HepG2 (cell line): ENCODE measurements around the gene PTMA. TPM values are rescaled to one million over a fixed set of nuclear protein-coding genes. Genes with fewer than 3 reads are reported as not detected.

Experiments used
- AGO1 ChIP-seq: fragments of 200-400 bp; formaldehyde crosslinking; IDR thresholded peaks from 2 replicates; pipeline ENCODE4 v1.6.1; 2017; ENCODE audit warnings: mild to moderate bottlenecking, low read depth, low read length, moderate library complexity; ENCODE audit not compliant: poor library complexity, severe bottlenecking
- AGO2 ChIP-seq: fragments of 200-400 bp; formaldehyde crosslinking; optimal IDR thresholded peaks from 2 replicates; pipeline ENCODE3; 2017; ENCODE audit warnings: mild to moderate bottlenecking, low read depth, low read length, moderate library complexity
- BORCS8-MEF2B ChIP-seq: sonication (generic); formaldehyde crosslinking; IDR thresholded peaks from 2 replicates; pipeline ENCODE4 v1.8.0; 2022; ENCODE audit warnings: mild to moderate bottlenecking, missing genetic modification reagents
- BRD4 ChIP-seq: sonication (generic); formaldehyde crosslinking; IDR thresholded peaks from 2 replicates; pipeline ENCODE4 v1.4.0; 2020; ENCODE audit warnings: missing genetic modification reagents
- CBFB ChIP-seq: sonication (generic); formaldehyde crosslinking; IDR thresholded peaks from 2 replicates; pipeline ENCODE4 v1.4.0; 2020; ENCODE audit warnings: missing genetic modification reagents
- CHCHD3 ChIP-seq: sonication (generic); formaldehyde crosslinking; IDR thresholded peaks from 2 replicates; pipeline ENCODE4 v1.8.0; 2022; ENCODE audit warnings: mild to moderate bottlenecking, missing genetic modification reagents, moderate library complexity
- EEA1 ChIP-seq: sonication (generic); formaldehyde crosslinking; IDR thresholded peaks from 2 replicates; pipeline ENCODE4 v1.5.1; 2020; ENCODE audit warnings: mild to moderate bottlenecking, missing genetic modification reagents, borderline replicate concordance
- EHMT2 ChIP-seq: fragments of 200-600 bp; sonication (generic); IDR thresholded peaks from 2 replicates; pipeline ENCODE4 v1.7.0; 2017; ENCODE audit warnings: antibody characterized with exemption, low read depth, low read length, borderline replicate concordance
- HES4 ChIP-seq: sonication (generic); formaldehyde crosslinking; IDR thresholded peaks from 2 replicates; pipeline ENCODE4 v1.9.0; 2021; ENCODE audit warnings: mild to moderate bottlenecking, missing genetic modification reagents, borderline replicate concordance
- HIVEP1 ChIP-seq: sonication (generic); formaldehyde crosslinking; IDR thresholded peaks from 2 replicates; pipeline ENCODE4 v1.4.0; 2020; ENCODE audit warnings: mild to moderate bottlenecking, missing genetic modification reagents
- HOXA5 ChIP-seq: sonication (generic); formaldehyde crosslinking; IDR thresholded peaks from 2 replicates; pipeline ENCODE4 v1.4.0; 2020; ENCODE audit warnings: missing genetic modification reagents
- JDP2 ChIP-seq: sonication (generic); formaldehyde crosslinking; IDR thresholded peaks from 2 replicates; pipeline ENCODE4 v1.8.1; 2022; ENCODE audit warnings: missing genetic modification reagents, borderline replicate concordance
- KAT8 ChIP-seq: IDR thresholded peaks from 2 replicates; pipeline ENCODE4 v1.6.1; 2016; ENCODE audit warnings: missing genetic modification reagents, missing compliant biosample characterization
- MED13 ChIP-seq: sonication (generic); formaldehyde crosslinking; IDR thresholded peaks from 2 replicates; pipeline ENCODE4 v1.5.0; 2020; ENCODE audit warnings: missing genetic modification reagents
- MNT ChIP-seq: fragments of 450-650 bp; IDR thresholded peaks from 2 replicates; pipeline ENCODE4 v1.6.1; 2016
- POLR2G ChIP-seq: fragments of 200-400 bp; formaldehyde crosslinking; IDR thresholded peaks from 2 replicates; pipeline ENCODE4 v1.6.1; 2018; ENCODE audit warnings: mild to moderate bottlenecking, low read depth, low read length, moderate library complexity
- SKI ChIP-seq: fragments of 450-650 bp; IDR thresholded peaks from one replicate; pipeline ENCODE4 v1.6.1; 2018; ENCODE audit warnings: mild to moderate bottlenecking; ENCODE audit not compliant: partially characterized antibody
- WIZ ChIP-seq: sonication (generic); formaldehyde crosslinking; IDR thresholded peaks from 2 replicates; pipeline ENCODE4 v1.5.1; 2020; ENCODE audit warnings: mild to moderate bottlenecking, missing genetic modification reagents
- ZBTB7A ChIP-seq: sonication (generic); formaldehyde crosslinking; IDR thresholded peaks from 2 replicates; pipeline ENCODE4 v1.8.0; 2022; ENCODE audit warnings: mild to moderate bottlenecking, missing genetic modification reagents
- ZFYVE20 ChIP-seq: sonication (generic); formaldehyde crosslinking; IDR thresholded peaks from 2 replicates; pipeline ENCODE4 v1.8.0; 2023; ENCODE audit warnings: low read depth, mild to moderate bottlenecking, moderate library complexity, missing genetic modification reagents, borderline replicate concordance
- ZMYM3 ChIP-seq: sonication (generic); formaldehyde crosslinking; IDR thresholded peaks from 2 replicates; pipeline ENCODE4 v1.5.1; 2020; ENCODE audit warnings: mild to moderate bottlenecking, missing genetic modification reagents
- ZNF296 ChIP-seq: sonication (generic); formaldehyde crosslinking; conservative IDR thresholded peaks from 2 replicates; pipeline ENCODE4 v1.5.0; 2020; ENCODE audit warnings: mild to moderate bottlenecking, missing genetic modification reagents
- ZNF34 ChIP-seq: sonication (generic); formaldehyde crosslinking; IDR thresholded peaks from 2 replicates; pipeline ENCODE4 v1.4.0; 2020; ENCODE audit warnings: mild to moderate bottlenecking, missing genetic modification reagents, borderline replicate concordance
- ZNF629 ChIP-seq: sonication (generic); formaldehyde crosslinking; conservative IDR thresholded peaks from 2 replicates; pipeline ENCODE4 v1.5.0; 2020; ENCODE audit warnings: missing genetic modification reagents
- ZNF747 ChIP-seq: sonication (generic); formaldehyde crosslinking; IDR thresholded peaks from 2 replicates; pipeline ENCODE4 v1.8.1; 2023; ENCODE audit warnings: missing genetic modification reagents, mild to moderate bottlenecking, borderline replicate concordance
- polyA plus RNA-seq, 8 experiments: library from polyadenylated mRNA; depleted of rRNA in 3 of 8; stranded (reverse) in 7 of 8; unstranded in 1 of 8; fragments of >200 nt; fragmentation: Illumina TruSeq in 4 of 8; extraction: Trizol in 4 of 8; gene quantifications; 2 replicates each; pipeline versions ENCODE4 v1.2.1 to v1.2.3, GENCODE V29; 2011 to 2016; ENCODE audit warnings: low read depth in 4 of 8, missing spikeins in 1 of 8, mixed read lengths in 1 of 8; ENCODE audit not compliant: insufficient read depth in 1 of 8
- total RNA-seq, 5 experiments: library from RNA; depleted of rRNA; stranded (reverse); fragments of >200 nt; fragmentation: Illumina TruSeq; extraction: Trizol; gene quantifications; 2 replicates each; pipeline ENCODE4 v1.2.3, GENCODE V29; 2016; ENCODE audit warnings: low read depth in 1 of 5
- TF ChIP-seq, protein P1 (sequence below): sonication (generic); formaldehyde crosslinking; IDR thresholded peaks from 2 replicates; pipeline ENCODE4 v1.8.0; 2022; ENCODE audit warnings: mild to moderate bottlenecking, missing genetic modification reagents, borderline replicate concordance
- TF ChIP-seq, protein P2 (sequence below): IDR thresholded peaks from 2 replicates; pipeline ENCODE4 v1.6.1; 2016; ENCODE audit warnings: missing compliant biosample characterization, missing genetic modification reagents, borderline replicate concordance

Gene PTMA
- total and polyA plus RNA-seq, 2 of the 13 experiments (the other 11 are each of a cell fraction or from before 2014, with no cell fraction given): 190 to 1,086 TPM

- no peak for TF ChIP-seq MNT
- no peak for TF ChIP-seq WIZ
- TF ChIP-seq BORCS8-MEF2B (CRISPR knock-in tag): peak; percentile 34; the same call in 1 of the 2 replicates
- TF ChIP-seq CBFB (CRISPR knock-in tag): peak; percentile 46; the same call in 1 of the 2 replicates
- TF ChIP-seq AGO2: peak; percentile 90
- TF ChIP-seq EHMT2: no peak
- TF ChIP-seq POLR2G: peak; percentile 63
- TF ChIP-seq ZNF629 (CRISPR knock-in tag): no peak
- TF ChIP-seq HIVEP1 (CRISPR knock-in tag): peak; percentile 43; the same call in 1 of the 2 replicates
- no peak for TF ChIP-seq ZNF747
- TF ChIP-seq ZNF296: no peak
- TF ChIP-seq JDP2 (CRISPR knock-in tag): peak; percentile 48; the same call in 1 of the 2 replicates
- no peak; the same call in 1 of the 2 replicates for TF ChIP-seq KAT8 (CRISPR knock-in tag)
- TF ChIP-seq CHCHD3: peak; percentile 76; the same call in 1 of the 2 replicates
- TF ChIP-seq MED13 (CRISPR knock-in tag): no peak
- no peak for TF ChIP-seq SKI
- TF ChIP-seq ZMYM3: peak; percentile 98
- peak; percentile 46 for TF ChIP-seq AGO1
- TF ChIP-seq, protein P1, sequence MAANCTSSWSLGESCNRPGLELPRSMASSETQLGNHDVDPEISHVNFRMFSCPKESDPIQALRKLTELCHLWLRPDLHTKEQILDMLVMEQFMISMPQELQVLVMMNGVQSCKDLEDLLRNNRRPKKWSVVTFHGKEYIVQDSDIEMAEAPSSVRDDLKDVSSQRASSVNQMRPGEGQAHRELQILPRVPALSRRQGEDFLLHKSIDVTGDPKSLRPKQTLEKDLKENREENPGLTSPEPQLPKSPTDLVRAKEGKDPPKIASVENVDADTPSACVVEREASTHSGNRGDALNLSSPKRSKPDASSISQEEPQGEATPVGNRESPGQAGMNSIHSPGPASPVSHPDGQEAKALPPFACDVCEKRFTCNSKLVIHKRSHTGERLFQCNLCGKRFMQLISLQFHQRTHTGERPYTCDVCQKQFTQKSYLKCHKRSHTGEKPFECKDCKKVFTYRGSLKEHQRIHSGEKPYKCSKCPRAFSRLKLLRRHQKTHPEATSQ (CRISPR knock-in tag): 0 out of 2 replicates have a peak, but pooled peaks have one; percentile 28
- 0 out of 2 replicates have a peak, but pooled peaks have one; percentile 12 for TF ChIP-seq ZFYVE20
- TF ChIP-seq HES4 (CRISPR knock-in tag): peak; percentile 8; the same call in 1 of the 2 replicates
- TF ChIP-seq ZBTB7A (CRISPR knock-in tag): peak; percentile 11; the same call in 1 of the 2 replicates
- TF ChIP-seq EEA1 (CRISPR knock-in tag): no peak; the same call in 1 of the 2 replicates
- peak; percentile 49 for TF ChIP-seq BRD4 (CRISPR knock-in tag)
- peak; percentile 83; the same call in 1 of the 2 replicates for TF ChIP-seq ZNF34 (CRISPR knock-in tag)
- TF ChIP-seq, protein P2, sequence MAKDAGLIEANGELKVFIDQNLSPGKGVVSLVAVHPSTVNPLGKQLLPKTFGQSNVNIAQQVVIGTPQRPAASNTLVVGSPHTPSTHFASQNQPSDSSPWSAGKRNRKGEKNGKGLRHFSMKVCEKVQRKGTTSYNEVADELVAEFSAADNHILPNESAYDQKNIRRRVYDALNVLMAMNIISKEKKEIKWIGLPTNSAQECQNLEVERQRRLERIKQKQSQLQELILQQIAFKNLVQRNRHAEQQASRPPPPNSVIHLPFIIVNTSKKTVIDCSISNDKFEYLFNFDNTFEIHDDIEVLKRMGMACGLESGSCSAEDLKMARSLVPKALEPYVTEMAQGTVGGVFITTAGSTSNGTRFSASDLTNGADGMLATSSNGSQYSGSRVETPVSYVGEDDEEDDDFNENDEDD (CRISPR knock-in tag): peak; percentile 97
- TF ChIP-seq HOXA5 (CRISPR knock-in tag): peak; percentile 61
These were observed 27.9 kb upstream of the PTMA start (continued) for GRCh38 chr2:231680285-231680991.
